HG03139 (cell line): ENCODE measurements around the gene CAMLG.
"Not testable (repeated sequence)": the region's sequence is repeated elsewhere in the genome, so short reads cannot be mapped to it uniquely, and the experiment has no call there.

Source experiments
- ATAC-seq: cut with Tn5 transposase; IDR thresholded peaks from one replicate; pipeline ENCODE4 v1.9.1; 2021; ENCODE audit not compliant: unreplicated experiment

Gene CAMLG

DNA sequence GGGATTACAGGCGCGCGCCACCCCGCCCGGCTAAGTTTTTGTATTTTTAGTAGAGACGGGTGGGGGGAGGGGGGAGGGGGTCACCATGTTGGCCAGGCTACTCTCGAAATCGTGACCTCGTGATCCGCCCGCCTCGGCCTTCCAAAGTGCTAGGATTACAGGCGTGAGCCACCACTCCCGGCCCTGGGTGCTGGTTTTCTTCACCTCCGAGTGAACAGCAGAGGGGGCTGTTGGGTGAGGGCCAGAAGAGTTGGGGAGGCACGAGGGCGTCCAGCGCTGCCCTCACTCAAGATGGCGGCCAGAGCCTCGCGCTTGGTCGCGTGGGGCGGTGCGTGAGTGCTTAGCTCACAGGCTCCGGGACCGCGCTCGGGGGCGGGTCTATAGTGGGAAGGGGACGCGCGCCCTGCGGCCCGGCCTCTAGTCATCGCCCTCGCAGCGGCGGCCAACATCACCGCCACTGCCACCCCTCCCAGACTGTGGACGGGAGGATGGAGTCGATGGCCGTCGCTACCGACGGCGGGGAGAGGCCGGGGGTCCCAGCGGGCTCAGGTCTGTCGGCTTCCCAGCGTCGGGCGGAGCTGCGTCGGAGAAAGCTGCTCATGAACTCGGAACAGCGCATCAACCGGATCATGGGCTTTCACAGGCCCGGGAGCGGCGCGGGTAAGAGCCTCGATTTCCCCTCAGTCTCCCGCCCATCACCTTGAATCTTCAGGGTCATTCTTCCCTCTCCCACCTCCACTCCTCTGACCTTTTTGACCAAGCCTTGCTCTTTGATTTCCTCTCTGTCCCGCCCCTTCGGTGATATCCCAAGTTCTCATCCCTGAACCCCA is at the start of gene CAMLG:
CAMLG (plus strand) TSS at position 416 of the 830 bp plus-strand sequence; CDS start at position 489, 73 bp downstream.
- ATAC-seq = peak; percentile 94

DNA sequence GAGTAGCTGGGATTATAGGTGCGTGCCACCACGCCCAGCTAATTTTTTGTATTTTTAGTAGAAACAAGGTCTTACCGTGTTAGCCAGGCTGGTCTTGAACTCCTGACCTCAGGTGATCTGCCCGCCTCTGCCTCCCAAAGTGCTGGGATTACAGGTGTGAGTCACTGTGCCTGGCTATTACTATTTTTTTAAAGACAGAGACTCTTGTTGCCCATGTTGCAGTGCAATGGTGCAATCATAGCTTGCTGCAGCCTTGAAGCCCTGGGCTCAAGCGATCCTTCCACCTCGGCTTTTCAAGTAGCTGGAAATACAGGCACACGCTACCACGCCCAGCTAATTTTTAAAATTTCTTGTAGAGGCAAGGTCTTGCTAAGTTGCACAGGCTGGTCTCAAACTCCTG is 48.2 kb upstream of the CAMLG start:
- ATAC-seq = not testable (repeated sequence)

DNA sequence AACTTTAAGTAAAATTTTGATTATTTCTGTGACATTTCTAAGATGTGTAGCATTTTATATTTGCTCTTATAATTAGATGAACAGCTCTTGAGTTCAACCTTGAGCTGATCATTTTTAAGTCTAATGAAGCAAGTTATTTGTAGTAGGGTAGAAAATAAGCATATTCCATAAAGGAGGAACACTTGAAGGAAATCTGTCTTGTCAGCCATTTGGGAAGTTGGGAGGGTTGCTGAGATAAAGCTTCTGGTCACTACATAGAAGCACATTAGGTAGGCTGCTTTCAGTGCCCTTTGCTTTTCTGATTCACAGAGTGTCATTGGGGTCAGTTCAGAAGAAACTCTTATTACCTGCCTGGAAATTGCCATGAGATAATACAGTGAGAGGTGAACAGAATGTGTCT is 45.6 kb upstream of the CAMLG start:
- ATAC-seq = no peak

DNA sequence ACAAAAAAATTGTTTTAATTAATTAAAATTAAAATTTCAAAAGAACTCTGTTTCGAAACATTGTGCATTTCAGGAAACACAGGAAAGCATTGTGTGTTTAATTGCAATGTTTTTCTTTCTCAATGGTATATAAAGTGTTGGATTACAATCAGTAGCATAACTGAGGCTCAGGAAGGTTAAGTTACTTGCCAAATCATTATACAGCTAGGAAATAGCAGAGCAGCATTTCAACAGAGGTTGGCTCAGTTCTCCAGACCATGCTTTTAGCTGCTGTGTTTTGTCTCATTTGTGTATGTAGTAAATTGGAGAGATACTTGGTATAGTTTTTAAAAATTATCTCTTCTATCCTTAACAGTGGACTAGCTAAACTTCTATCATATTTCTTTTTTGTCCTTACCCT is 30.0 kb upstream of the CAMLG start:
- ATAC-seq = no peak

DNA sequence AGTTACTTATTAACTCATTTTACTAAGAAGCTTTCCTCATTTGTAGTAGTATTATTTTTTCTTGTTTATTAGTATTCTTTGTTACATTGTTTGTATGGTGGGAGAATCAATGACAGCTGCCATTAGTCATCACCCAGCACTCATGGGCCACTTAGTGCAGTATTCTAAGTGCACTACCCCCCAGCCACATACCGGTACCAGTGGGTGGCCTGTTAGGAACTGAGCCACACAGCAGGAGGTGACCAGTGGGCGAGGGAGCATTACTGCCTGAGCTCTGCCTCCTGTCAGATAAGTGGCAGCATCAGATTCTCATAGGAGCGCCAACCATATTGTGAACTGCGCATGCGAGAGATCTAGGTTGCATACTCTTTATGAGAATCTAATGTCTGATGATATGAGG is 24.2 kb upstream of the CAMLG start:
- ATAC-seq = no peak

DNA sequence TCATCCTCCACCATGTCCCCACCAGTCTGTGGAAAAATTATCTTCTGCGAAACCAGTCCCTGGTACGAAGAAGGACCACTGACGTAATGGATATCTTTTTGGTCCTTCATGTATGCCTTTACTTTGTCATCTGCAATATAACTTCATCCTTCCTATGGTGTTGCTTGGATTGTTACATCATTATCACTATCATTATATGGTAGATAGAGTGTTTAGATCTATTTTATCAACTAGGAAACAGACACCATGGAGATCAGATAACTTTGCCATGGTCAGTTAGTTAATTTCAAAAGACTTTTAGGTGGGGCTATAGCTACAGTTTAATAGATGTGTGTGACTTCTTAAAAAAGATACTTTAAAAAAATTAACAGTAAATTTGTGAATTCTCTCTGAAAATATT is 23.8 kb upstream of the CAMLG start:
- ATAC-seq = no peak

DNA sequence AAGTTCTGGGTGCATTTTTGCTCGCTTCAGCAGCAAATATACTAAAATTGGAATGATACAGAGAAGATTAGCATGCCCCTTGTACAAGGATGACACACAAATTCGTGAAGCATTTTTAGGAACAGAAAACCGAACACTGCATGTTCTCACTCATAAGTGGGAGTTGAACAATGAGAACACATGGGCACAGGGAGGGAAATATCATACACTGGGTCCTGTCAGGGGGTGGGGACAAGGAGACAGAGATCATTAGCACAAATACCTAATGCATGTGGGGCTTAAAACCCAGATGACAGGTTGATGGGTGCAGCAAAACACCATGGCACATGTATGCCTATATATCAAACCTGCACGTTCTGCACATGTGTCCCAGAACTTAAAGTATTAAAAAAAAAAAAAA is 22.9 kb upstream of the CAMLG start:
- not testable (repeated sequence) for ATAC-seq

DNA sequence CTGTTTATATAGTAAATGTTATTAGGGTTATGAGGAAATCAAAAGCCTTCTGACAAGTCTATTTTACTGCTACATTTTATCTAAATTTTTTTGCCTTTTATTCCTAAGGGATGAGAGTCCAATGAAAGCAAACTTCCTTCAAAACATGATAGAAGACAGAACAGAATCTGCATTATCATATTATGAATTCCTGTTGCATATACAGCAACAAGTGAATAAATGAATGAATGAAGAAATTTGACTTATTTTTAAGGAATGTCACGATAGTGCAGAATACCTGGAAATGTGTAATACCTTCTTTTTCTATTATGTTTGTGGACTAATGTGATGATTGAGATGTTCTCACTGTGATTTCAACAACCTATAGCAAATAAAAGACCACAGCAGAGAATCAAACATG is 13.5 kb upstream of the CAMLG start:
- no peak for ATAC-seq

DNA sequence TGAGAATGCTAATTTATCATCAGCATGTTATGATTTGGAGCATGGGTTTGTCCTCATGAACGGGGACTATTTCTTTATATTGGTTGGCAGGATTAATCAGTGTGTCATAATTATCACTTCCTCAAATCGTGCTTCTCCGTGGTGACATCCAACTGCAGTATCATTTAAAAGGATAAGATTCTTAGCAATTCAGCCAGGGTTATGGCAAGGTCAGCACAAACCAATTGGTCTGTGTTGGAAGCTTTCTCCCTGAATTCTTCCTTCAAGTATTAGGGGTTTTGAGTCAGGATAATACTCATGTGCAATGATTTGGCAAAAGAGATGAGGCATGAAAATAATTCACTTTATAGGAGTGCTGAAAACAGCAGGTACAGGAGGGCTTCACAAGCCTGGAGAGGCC is 5.5 kb upstream of the CAMLG start:
- ATAC-seq = no peak

DNA sequence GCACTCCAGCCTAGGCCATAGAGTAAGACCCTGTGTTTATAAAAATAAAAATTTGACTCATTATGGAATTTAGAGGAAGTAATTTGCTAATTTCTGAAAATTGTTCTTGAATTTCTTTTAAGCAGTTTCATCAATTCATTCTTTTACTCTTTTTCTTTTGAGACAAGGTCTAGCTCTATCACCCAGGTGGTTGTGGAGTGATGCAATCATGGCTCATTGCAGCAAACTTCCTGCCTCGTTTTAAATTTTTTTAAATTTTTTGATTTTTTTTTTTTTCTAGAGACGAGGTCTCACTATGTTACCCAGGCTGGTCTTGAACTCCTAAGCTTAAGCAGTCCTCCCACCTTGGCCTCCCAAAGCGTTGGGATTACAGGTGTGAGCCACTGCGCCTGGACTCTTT is 3.1 kb upstream of the CAMLG start:
- no peak for ATAC-seq

DNA sequence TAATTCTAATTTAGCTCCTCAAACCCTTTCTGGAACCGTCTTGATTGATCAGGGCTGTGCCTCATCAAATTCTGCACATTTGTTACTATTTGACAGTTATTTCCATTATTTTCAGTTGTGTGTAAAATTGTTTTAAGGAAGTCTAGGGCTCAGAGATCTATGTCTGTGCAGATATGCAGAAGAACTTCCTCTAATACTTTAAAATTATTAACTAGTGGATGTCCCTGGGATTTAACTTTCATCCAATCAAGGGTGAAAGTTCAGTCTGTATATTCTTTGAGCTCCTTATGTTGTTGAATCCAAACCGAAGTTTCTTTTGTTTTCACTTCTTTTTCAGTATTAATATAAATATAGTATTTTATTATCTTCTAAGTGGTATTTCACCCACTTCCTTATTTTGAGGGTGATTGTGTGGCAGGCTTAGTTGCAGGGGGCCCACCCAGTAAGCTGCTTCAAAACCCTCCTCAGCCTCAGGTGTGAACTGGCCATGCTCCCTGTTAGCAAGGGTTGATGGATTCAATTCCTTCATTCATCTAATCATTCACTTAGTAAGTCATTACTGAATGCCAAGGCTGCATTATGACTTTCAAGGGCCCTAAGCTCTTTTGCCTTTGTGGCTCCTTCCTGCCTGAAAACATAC is 2.1 kb upstream of the CAMLG start:
- ATAC-seq = no peak

DNA sequence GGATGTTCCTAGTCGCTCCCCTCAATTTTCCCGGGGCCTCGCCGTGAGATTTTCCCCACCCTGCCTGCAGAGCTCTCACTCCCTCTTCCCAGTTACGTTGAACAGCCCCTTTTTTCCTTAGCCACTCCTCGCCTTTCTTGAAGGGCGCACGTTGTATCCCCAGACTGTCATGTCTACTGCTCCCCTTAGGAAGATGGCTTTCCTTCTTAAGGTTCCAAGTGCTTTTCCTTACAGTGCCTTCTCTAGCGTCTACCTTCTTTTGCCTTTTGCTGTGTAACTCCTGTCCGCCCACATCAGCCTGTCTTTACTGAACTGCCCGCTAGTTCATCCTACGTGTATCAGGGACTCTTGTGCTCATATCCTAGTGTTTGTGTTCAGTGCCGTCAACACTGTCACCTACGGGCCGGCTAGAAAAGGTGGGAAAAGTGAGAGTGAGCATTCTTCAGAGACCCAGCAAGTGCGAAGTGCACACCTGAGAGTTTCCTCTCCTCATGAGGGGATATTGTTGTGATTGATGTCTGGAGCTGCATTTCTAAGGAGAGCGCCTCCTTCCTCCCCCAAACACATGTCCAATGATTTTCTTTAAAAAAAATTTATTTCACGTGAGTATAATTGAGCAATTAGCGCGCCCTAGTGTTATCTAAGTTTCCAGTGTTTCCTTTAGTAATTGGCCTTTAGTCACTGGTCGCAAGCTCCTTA is 764 bp downstream of the CAMLG start:
- ATAC-seq = no peak

DNA sequence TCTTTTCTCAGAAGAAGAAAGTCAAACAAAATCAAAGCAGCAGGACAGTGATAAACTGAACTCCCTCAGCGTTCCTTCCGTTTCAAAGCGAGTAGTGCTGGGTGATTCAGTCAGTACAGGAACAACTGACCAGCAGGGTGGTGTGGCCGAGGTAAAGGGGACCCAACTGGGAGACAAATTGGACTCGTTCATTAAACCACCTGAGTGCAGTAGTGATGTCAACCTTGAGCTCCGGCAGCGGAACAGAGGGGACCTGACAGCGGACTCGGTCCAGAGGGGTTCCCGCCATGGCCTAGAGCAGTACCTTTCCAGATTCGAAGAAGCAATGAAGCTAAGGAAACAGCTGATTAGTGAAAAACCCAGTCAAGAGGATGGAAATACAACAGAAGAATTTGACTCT is 2.7 kb downstream of the CAMLG start:
- no peak for ATAC-seq

DNA sequence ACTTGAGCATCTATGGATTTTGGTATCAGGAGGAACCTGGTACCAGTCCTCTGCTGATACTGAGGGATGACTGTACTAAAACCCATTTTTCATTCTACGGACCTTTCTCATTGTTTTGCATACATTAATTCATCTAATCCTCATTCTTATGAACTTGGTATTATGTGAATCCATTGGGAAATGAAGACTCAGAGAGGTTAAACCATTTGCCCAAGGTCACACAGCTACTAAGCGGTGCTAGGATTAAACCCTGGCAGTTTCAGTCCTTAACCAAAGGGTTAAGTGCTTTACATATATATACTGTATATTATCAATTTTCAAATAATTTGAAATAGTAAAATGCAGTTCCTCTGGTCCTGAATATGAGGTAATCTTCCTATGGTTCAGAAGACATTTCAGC is 3.8 kb downstream of the CAMLG start:
- ATAC-seq = no peak

DNA sequence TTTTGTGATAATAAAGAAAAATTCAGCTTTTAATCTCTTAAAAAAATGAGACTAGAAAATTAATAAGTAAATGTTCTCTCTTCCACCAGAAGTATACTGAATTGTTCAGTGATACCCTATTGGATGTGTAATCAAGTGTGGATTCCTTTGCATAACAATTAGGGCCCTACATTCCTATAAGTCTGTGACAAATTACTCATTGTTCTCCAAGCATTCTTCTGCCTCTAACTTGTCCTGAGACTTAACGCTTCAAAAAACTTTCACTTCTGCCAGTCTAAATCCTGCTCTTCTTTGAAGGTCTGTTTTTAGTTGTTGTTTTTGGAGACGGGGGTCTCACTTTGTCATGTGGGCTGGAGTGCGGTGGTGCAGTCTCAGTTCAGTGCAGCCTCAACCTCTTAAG is 11.1 kb downstream of the CAMLG start:
- no peak for ATAC-seq

DNA sequence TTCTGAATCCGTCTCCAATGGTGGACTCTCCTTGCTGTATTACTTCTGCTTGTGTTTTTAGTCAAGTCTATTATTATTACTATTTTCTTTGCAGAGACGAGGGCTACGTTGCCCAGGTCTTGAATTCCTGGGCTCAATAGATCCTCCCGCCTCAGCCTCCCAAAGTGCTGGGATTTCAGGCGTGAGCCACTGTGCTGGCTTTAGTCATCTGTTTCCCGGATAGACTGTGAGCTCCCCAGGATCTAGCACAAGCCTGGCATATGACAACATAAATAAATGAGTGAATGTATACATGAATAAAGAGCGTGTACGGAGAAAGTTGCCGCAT is 19.8 kb downstream of the CAMLG start:
- no peak for ATAC-seq

DNA sequence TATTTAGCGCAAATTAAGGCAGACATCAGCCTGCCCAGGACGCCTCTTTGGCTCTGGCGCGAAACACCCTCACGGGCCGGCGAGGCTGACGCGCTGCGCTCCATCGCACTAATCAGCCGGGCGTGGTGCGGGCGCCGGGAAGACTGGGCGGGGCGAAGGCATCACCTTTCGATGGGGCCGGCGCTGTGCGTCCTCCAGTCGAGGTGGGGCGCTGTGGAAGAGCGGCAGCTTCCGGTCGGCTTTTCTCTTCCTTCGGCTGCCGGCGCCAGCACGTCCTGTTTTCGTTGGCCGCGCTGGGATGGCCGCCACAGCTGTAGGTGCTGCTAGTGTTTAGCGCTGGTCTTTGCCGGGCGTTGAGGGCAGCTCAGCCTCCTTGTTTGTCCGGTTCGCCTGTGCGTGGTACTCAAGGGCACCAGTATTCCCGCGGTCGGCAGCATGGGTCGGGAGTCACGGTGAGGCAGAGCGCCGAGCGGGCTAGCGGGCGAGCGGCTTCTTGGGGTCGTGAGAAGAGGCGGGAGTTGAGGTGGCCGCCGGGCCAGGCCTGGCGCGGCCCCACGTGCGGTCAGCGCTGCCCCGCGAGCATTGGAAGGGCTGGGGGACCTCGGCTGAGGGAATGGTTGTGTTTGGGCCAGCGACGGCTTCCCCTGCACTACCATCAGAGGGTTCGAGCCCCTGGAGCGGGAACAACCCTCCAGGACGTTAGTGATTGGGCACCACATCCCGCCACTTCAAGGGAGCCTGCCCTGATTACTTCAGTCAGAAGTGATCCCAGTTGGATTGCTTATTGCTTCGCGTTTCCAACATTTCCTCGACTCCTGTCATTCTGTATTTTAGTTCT is 20.4 kb downstream of the CAMLG start, which contains the start of gene DDX46:
DDX46 (plus strand) TSS at position 276 of the 838 bp plus-strand sequence; CDS start at position 436, 160 bp downstream.
- peak; percentile 99 for ATAC-seq

DNA sequence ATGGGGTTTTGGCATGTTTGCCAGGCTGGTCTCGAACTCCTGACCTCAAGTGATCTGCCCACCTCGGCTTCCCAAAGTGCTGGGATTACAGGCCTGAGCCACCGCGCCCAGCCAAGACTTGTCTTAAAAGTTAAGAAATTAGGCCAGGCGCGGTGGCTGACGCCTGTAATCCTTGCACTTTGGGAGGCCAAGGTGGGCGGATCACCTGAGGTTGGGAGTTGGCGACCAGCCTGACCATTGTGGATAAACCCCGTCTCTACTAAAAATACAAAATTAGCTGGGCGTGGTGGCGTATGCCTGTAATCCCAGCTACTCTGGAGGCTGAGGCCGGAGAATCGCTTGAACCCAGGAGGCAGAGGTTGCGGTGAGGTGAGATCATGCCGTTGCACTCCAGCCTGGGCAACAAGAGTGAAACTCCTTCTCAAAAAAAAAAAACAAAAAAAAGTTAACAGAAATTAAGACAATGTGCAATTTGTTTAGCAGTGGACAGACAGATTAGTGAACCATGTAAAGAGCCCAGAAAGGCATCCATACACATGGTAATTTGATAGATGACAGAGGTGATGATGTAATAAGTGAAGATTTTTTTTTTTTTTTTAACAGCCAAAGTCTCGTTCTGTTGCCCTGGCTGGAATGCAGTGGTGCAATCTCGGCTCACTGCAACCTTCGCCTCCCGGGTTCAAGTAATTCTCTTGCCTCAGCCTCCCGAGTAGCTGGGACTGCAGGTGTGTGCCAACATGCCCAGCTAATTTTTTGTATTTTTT is 29.4 kb downstream of the CAMLG start:
- not testable (repeated sequence) for ATAC-seq

DNA sequence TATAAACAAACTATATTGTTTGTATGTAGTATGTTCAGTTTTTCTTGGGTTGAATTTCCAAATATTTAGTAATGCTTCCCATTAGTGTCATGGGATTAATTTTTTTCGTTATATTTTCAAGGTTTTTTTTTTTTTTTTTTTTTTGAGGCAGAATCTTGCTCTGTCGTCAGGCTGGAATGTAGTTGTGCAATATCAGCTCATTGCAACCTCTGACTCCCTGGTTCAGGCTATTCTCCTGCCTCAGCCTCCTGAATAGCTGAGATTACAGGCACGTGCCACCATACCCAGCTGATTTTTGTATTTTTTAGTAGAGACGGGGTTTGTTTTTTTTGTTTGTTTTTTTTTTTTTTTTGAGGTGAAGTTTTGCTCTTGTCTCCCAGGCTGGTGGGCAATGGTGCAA is 30.9 kb downstream of the CAMLG start:
- no peak for ATAC-seq

DNA sequence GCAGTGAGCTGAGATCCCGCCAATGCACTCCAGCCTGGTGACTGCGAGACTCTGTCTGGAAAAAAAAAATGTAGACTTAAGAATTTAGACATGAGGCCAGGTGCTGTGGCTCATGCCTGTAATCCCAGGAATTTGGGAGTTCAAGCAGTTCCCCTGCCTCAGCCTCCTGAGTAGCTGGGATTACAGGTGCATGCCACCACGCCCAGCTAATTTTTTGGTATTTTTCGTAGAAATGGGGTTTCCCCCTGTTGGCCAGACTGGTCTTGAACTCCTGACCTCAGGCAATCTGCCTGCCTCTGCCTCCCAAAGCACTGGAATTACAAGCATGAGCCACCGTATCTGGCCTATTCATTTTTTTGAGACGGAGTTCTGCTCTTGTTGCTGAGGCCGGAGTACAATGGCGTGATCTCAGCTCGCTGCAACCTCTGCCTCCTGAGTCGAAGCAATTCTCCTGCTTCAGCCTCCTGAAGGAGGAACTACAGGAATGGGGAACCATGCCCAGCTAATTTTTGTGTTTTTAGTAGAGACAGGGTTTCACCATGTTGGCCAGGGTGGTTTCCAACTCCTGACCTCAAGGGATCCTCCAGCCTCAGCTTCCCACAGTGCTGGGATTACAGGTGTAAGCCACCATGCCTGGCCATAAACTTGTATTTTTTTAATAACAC is 34.2 kb downstream of the CAMLG start:
- ATAC-seq = no peak
